ENCODE results near the gene ACAP2. TPM values are rescaled to one million over a fixed set of nuclear protein-coding genes. Genes with fewer than 3 reads are reported as not detected.

The ACAP2 gene
- total RNA-seq, 2 experiments from 2014 or later, result 43.9 to 80.7 TPM

GRCh38 chr3:195239121-195239520 is 203.7 kb downstream of the ACAP2 start:
- intact Hi-C loops (cut with micrococcal nuclease; ENCODE audit: unreplicated experiment), result no loop called here

DNA sequence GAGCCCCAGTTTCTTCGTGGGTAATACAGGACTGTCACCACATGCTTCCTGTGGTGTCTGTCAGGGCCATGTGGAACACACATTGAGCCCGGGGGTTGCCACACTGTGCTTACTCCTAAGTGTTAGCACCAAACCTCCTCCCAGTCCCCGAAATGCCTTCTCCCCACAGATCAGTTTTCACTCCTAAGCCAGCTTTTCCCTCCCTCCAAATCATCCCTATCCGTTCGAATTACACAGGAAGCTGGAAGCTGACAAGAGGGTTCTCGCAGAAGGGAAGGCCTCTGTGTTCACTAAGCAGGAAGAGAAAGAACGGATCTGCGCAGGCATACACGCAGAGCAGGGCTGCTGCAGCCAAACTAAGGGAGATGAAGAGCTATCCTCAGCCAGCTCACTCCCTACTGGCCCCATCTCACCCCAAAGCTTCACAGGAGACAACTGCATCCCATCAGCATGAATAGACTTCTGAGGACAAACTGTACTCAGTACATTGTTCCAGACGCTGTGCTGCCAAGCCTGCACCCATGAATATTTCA is 204.2 kb downstream of the ACAP2 start:
- H3K79me2 ChIP-seq (ENCODE audit: insufficient read depth, low read depth, low read length), result no peaks in the 10 kb centered on the region
- no peak overlapping the region for H3K27ac ChIP-seq (ENCODE audit: low read depth, low read length, poor library complexity, severe bottlenecking)
- TF ChIP-seq, protein P1, sequence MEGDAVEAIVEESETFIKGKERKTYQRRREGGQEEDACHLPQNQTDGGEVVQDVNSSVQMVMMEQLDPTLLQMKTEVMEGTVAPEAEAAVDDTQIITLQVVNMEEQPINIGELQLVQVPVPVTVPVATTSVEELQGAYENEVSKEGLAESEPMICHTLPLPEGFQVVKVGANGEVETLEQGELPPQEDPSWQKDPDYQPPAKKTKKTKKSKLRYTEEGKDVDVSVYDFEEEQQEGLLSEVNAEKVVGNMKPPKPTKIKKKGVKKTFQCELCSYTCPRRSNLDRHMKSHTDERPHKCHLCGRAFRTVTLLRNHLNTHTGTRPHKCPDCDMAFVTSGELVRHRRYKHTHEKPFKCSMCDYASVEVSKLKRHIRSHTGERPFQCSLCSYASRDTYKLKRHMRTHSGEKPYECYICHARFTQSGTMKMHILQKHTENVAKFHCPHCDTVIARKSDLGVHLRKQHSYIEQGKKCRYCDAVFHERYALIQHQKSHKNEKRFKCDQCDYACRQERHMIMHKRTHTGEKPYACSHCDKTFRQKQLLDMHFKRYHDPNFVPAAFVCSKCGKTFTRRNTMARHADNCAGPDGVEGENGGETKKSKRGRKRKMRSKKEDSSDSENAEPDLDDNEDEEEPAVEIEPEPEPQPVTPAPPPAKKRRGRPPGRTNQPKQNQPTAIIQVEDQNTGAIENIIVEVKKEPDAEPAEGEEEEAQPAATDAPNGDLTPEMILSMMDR (conservative IDR thresholded peaks at IDR 0.05; ENCODE audit: low read length), result no peak
- TF ChIP-seq EZH2phosphoT487 (IDR thresholded peaks at IDR 0.05; ENCODE audit: borderline replicate concordance, low read depth, low read length), result no peak
- intact Hi-C loops (cut with micrococcal nuclease; ENCODE audit: unreplicated experiment), result no loop called here
- H3K9me3 ChIP-seq (ENCODE audit: low read length), result no peaks in the 10 kb centered on the region
- no peak overlapping the region for H3K4me2 ChIP-seq (ENCODE audit: low read length)
- CTCF ChIA-PET (ENCODE audit: unreplicated experiment), result no interaction called here
- H2AFZ ChIP-seq (ENCODE audit: low read length), result no peak overlapping the region
- H4K20me1 ChIP-seq (ENCODE audit: insufficient read depth, low read length), result no peaks in the 10 kb centered on the region
- no peak for DNase-seq (ENCODE audit: low spot score)
- BruUV-seq (replicated peaks), result no TSS peak
- no peak overlapping the region for H3K4me3 ChIP-seq (ENCODE audit: low read depth, low read length, poor library complexity, severe bottlenecking)
- H3K4me1 ChIP-seq (ENCODE audit: insufficient read depth, low read length, poor library complexity, severe bottlenecking), result no peaks in the 10 kb centered on the region
- H3K9me2 ChIP-seq (ENCODE audit: insufficient read depth, low read length), result no peaks in the 10 kb centered on the region
- POLR2A ChIA-PET, result no interaction called here
- peaks cover 11% of the 10 kb centered on the region for H3K36me3 ChIP-seq (ENCODE audit: insufficient read depth, low read length)

More at GRCh38 chr3:195239121-195239520, 203.7 kb downstream of the ACAP2 start:
- Histone ChIP-seq H4K20me1 (ENCODE audit: insufficient read depth, low read length) (no peaks in the 10 kb centered on the region), H2AFZ (ENCODE audit: low read length) (no peak overlapping the region), H3K9me2 (ENCODE audit: insufficient read depth, low read length) (no peaks in the 10 kb centered on the region), H3K27ac (ENCODE audit: low read depth, low read length, poor library complexity, severe bottlenecking) (no peak overlapping the region), H3K79me2 (ENCODE audit: insufficient read depth, low read depth, low read length) (no peaks in the 10 kb centered on the region), H3K36me3 (ENCODE audit: insufficient read depth, low read length) (peaks cover 11% of the 10 kb centered on the region), H3K4me3 (ENCODE audit: low read depth, low read length, poor library complexity, severe bottlenecking) (no peak overlapping the region), H3K4me2 (ENCODE audit: low read length) (no peak overlapping the region), H3K4me1 (ENCODE audit: insufficient read depth, low read length, poor library complexity, severe bottlenecking) (no peaks in the 10 kb centered on the region), H3K9me3 (ENCODE audit: low read length) (no peaks in the 10 kb centered on the region)
- DNase-seq (ENCODE audit: low spot score), result no peak
- ChIA-PET POLR2A (no interaction called here), CTCF (ENCODE audit: unreplicated experiment) (no interaction called here)
- BruUV-seq (replicated peaks), result no TSS peak
- TF ChIP-seq, protein P1 (conservative IDR thresholded peaks at IDR 0.05; ENCODE audit: low read length), result no peak
- TF ChIP-seq EZH2phosphoT487 (IDR thresholded peaks at IDR 0.05; ENCODE audit: borderline replicate concordance, low read depth, low read length), result no peak

DNA sequence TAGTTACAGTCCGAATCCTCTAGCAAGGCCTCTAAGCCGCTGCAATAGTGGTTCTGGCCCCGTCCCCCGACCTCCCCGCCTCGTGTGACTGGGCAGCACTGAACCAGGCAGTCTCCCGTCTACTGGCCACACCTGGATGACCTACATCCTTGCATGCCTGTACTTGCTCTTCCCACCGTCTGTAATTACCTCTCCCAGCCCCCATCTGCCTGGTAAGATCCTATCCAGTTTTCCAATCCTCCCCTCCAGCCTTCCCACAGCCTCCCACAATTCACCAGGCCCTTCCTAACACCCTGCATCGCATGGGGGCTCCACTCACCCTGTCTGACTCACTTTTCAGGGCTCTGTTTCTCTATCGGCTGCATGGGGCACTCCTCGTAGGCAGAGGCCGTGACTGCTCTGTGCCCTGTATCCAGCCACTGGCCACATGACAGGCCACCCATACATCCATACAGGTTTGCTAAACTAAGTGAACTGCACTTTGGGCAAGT is 204.7 kb downstream of the ACAP2 start:
- H3K4me2 ChIP-seq (ENCODE audit: low read length), result no peak overlapping the region
- CTCF ChIA-PET (ENCODE audit: unreplicated experiment), result no interaction called here
- H3K4me1 ChIP-seq (ENCODE audit: insufficient read depth, low read length, poor library complexity, severe bottlenecking), result no peaks in the 10 kb centered on the region
- no peaks in the 10 kb centered on the region for H3K9me2 ChIP-seq (ENCODE audit: insufficient read depth, low read length)
- no peaks in the 10 kb centered on the region for H4K20me1 ChIP-seq (ENCODE audit: insufficient read depth, low read length)
- TF ChIP-seq, protein P1 (conservative IDR thresholded peaks at IDR 0.05; ENCODE audit: low read length), result no peak
- TF ChIP-seq EZH2phosphoT487 (IDR thresholded peaks at IDR 0.05; ENCODE audit: borderline replicate concordance, low read depth, low read length), result no peak
- POLR2A ChIA-PET, result no interaction called here
- BruUV-seq (replicated peaks), result no TSS peak
- H3K27ac ChIP-seq (ENCODE audit: low read depth, low read length, poor library complexity, severe bottlenecking), result no peak overlapping the region
- intact Hi-C loops (cut with micrococcal nuclease; ENCODE audit: unreplicated experiment), result no loop called here
- H3K4me3 ChIP-seq (ENCODE audit: low read depth, low read length, poor library complexity, severe bottlenecking), result no peak overlapping the region
- no peaks in the 10 kb centered on the region for H3K79me2 ChIP-seq (ENCODE audit: insufficient read depth, low read depth, low read length)
- no peak for DNase-seq (ENCODE audit: low spot score)
- H2AFZ ChIP-seq (ENCODE audit: low read length), result no peak overlapping the region
- no peaks in the 10 kb centered on the region for H3K9me3 ChIP-seq (ENCODE audit: low read length)
- peaks cover 11% of the 10 kb centered on the region for H3K36me3 ChIP-seq (ENCODE audit: insufficient read depth, low read length)

Measured in OCI-LY7 (cell line).